Kidney epithelial cell (primary cell): ENCODE measurements around the gene CFAP65. TPM values are rescaled to one million over a fixed set of nuclear protein-coding genes. Genes with fewer than 3 reads are reported as not detected.

ENCODE experiments used
- DNase-seq: peaks from one replicate; pipeline ENCODE4 v3.0.0-alpha.2; 2010; ENCODE audit warnings: low read depth
- H3K27me3 ChIP-seq: 2 replicates; pipeline ENCODE4 v1.6.0; 2011; ENCODE audit warnings: low read length; ENCODE audit not compliant: control insufficient read depth, insufficient read depth
- H3K36me3 ChIP-seq: 2 replicates; pipeline ENCODE4 v1.5.1; 2011; ENCODE audit warnings: low read length; ENCODE audit not compliant: control insufficient read depth, insufficient read depth
- H3K4me3 ChIP-seq: 2 replicates; pipeline ENCODE4 v1.5.1; 2011; ENCODE audit warnings: low read depth, mild to moderate bottlenecking, control low read depth, low read length
- CTCF ChIP-seq: IDR thresholded peaks from 2 replicates; pipeline ENCODE4 v1.5.1; 2011; ENCODE audit warnings: mild to moderate bottlenecking, moderate library complexity, low read length, control low read depth, inconsistent platforms; ENCODE audit not compliant: insufficient read depth, poor library complexity, severe bottlenecking
- total RNA-seq: library from RNA; depleted of rRNA; stranded (reverse); fragments of >200 nt; gene quantifications from 2 replicates; pipeline ENCODE4 v1.2.3, GENCODE V29; 2015

The CFAP65 gene
- total RNA-seq, 1 donor from 2014 or later: not detected

- DNase-seq: no peak
- Histone ChIP-seq H3K4me3 (no peak overlapping the region), H3K27me3 (peaks cover 38% of the 10 kb centered on the region), H3K36me3 (no peaks in the 10 kb centered on the region)
- TF ChIP-seq CTCF: no peak
Measured at GRCh38 chr2:219038600-219038999, 2.7 kb downstream of the CFAP65 start.

GRCh38 chr2:219037783-219038499 lies 3.4 kb downstream of the CFAP65 start:
- no peaks in the 10 kb centered on the region for H3K36me3 ChIP-seq
- H3K27me3 ChIP-seq: peaks cover 38% of the 10 kb centered on the region
- TF ChIP-seq CTCF: no peak
- H3K4me3 ChIP-seq: no peak overlapping the region
- DNase-seq: no peak

- Histone ChIP-seq H3K4me3 (no peak overlapping the region), H3K27me3 (peaks cover 34% of the 10 kb centered on the region)
- DNase-seq: no peak
Measured at GRCh38 chr2:219035942-219036341, 5.4 kb downstream of the CFAP65 start.

GRCh38 chr2:219034823-219035222 lies 6.5 kb downstream of the CFAP65 start:
- H3K4me3 ChIP-seq: no peak overlapping the region
- TF ChIP-seq CTCF: no peak
- no peaks in the 10 kb centered on the region for H3K36me3 ChIP-seq
- DNase-seq: no peak
- peaks cover 27% of the 10 kb centered on the region for H3K27me3 ChIP-seq

More at GRCh38 chr2:219035942-219036341, 5.4 kb downstream of the CFAP65 start:
- no peak for TF ChIP-seq CTCF
- H3K36me3 ChIP-seq: no peaks in the 10 kb centered on the region

- Histone ChIP-seq H3K36me3 (no peaks in the 10 kb centered on the region), H3K27me3 (peaks cover 29% of the 10 kb centered on the region), H3K4me3 (no peak overlapping the region)
- DNase-seq: no peak
- no peak for TF ChIP-seq CTCF
Measured at GRCh38 chr2:219032051-219032745, 9.1 kb downstream of the CFAP65 start.
